H1 (cell line): Measurements from ENCODE around the gene SERPINE2. TPM values are rescaled to one million over a fixed set of nuclear protein-coding genes. Genes with fewer than 3 reads are reported as not detected.

Source experiments
- EP300 ChIP-seq, 2 experiments: IDR thresholded peaks; 1 replicate in 1 of 2; 2 replicates in 1 of 2; pipeline ENCODE4 v1.6.1; 2011 to 2012; ENCODE audit warnings: low read depth in 2 of 2, low read length in 2 of 2, mild to moderate bottlenecking in 2 of 2, borderline replicate concordance in 1 of 2, inconsistent platforms in 1 of 2, moderate library complexity in 1 of 2
- HDAC6 ChIP-seq: IDR thresholded peaks from one replicate; pipeline ENCODE4 v1.7.1; 2012; ENCODE audit warnings: low read depth, mild to moderate bottlenecking, inconsistent platforms, low read length, moderate library complexity
- KDM1A ChIP-seq: fragments of 200-600, 300-600 bp; sonication (generic); IDR thresholded peaks from 2 replicates; pipeline ENCODE4 v1.7.1; 2016; ENCODE audit warnings: mild to moderate bottlenecking, low read length, borderline replicate concordance
- KDM5A ChIP-seq: fragments of 200-600 bp; IDR thresholded peaks from 2 replicates; pipeline ENCODE4 v1.7.1; 2012; ENCODE audit warnings: mild to moderate bottlenecking, low read length, inconsistent platforms, mixed read lengths
- PHF8 ChIP-seq: fragments of 200-600 bp; sonication (generic); conservative IDR thresholded peaks from 2 replicates; pipeline ENCODE4 v1.7.1; 2012; ENCODE audit warnings: low read depth, mild to moderate bottlenecking, inconsistent platforms, low read length, moderate library complexity
- POLR2AphosphoS5 ChIP-seq: IDR thresholded peaks from 2 replicates; pipeline ENCODE4 v1.6.1; 2011; ENCODE audit warnings: low read depth, low read length
- SP1 ChIP-seq: IDR thresholded peaks from 2 replicates; pipeline ENCODE4 v1.6.1; 2011; ENCODE audit warnings: low read depth, low read length
- polyA plus RNA-seq, 7 experiments: library from polyadenylated mRNA; depleted of rRNA in 3 of 7; stranded (reverse) in 5 of 7; unstranded in 2 of 7; fragments of >200 nt in 5 of 7; fragments of 200-250 nt in 2 of 7; gene quantifications; 1 replicate in 5 of 7; 2 replicates in 1 of 7; 4 replicates in 1 of 7; pipeline versions ENCODE4 v1.2.1 to v1.2.3, GENCODE V29; 2011 to 2013; ENCODE audit warnings: missing spikeins in 2 of 7, mixed read lengths in 2 of 7
- total RNA-seq: library from RNA; stranded (reverse); fragmentation: NEBNext Ultra II Directional; extraction: Animal tissue kit (Norgen Biotek cat#: 25700); gene quantifications from 2 replicates; pipeline ENCODE4 v1.2.1, GENCODE V29; 2021
- TF ChIP-seq, protein P1 (sequence below): IDR thresholded peaks from 2 replicates; pipeline ENCODE4 v1.6.1; 2012; ENCODE audit warnings: inconsistent platforms
- TF ChIP-seq, protein P2 (sequence below), 3 experiments: IDR thresholded peaks; 1 replicate in 2 of 3; 2 replicates in 1 of 3; pipeline versions ENCODE4 v1.5.1 to v1.6.1; 2011; ENCODE audit warnings: low read length in 3 of 3, mild to moderate bottlenecking in 3 of 3, inconsistent platforms in 2 of 3, low read depth in 1 of 3, moderate library complexity in 1 of 3; ENCODE audit not compliant: insufficient read depth in 1 of 3; ENCODE audit errors: control extremely low read depth in 1 of 3

The SERPINE2 gene
- total and polyA plus RNA-seq, 2 of the 8 experiments (the other 6 are each of a cell fraction or from before 2014, with no cell fraction given): 26.2 to 76.0 TPM

DNA sequence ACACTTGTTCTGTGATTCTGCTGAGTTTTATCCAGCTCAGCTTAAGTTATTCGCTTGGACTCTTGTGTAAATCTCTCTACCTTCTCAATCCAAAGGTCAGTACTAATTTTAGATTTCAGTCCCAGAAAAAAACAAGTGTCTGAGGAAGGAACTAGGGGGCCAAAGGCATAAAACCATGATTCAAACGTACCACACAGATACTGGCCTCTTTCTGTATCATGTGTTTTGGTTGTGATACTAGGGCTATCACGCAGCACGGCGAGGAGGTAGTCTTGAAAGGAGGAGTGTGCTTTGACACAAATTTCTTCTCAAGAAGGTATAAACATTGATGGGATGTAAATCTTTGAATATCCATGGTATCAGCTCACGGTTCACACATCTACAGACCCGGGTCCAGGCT lies 8.3 kb downstream of the SERPINE2 start (continued):
- TF ChIP-seq PHF8 (no peak), KDM1A (no peak), KDM5A (no peak), EP300 (IDR thresholded peaks at IDR 0.05; ENCODE audit: borderline replicate concordance in 1 of 2, low read depth in 2 of 2, low read length in 2 of 2) (no peak), SP1 (no peak), POLR2AphosphoS5 (no peak), HDAC6 (no peak)
- TF ChIP-seq, protein P1, sequence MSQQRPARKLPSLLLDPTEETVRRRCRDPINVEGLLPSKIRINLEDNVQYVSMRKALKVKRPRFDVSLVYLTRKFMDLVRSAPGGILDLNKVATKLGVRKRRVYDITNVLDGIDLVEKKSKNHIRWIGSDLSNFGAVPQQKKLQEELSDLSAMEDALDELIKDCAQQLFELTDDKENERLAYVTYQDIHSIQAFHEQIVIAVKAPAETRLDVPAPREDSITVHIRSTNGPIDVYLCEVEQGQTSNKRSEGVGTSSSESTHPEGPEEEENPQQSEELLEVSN: no peak
- TF ChIP-seq, protein P2, sequence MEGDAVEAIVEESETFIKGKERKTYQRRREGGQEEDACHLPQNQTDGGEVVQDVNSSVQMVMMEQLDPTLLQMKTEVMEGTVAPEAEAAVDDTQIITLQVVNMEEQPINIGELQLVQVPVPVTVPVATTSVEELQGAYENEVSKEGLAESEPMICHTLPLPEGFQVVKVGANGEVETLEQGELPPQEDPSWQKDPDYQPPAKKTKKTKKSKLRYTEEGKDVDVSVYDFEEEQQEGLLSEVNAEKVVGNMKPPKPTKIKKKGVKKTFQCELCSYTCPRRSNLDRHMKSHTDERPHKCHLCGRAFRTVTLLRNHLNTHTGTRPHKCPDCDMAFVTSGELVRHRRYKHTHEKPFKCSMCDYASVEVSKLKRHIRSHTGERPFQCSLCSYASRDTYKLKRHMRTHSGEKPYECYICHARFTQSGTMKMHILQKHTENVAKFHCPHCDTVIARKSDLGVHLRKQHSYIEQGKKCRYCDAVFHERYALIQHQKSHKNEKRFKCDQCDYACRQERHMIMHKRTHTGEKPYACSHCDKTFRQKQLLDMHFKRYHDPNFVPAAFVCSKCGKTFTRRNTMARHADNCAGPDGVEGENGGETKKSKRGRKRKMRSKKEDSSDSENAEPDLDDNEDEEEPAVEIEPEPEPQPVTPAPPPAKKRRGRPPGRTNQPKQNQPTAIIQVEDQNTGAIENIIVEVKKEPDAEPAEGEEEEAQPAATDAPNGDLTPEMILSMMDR (IDR thresholded peaks at IDR 0.05; ENCODE audit: control extremely low read depth in 1 of 3, insufficient read depth in 1 of 3, low read depth in 1 of 3, low read length in 3 of 3): no peak
